GM21515 (cell line): Measurements from ENCODE around the gene STK17A.
"Not testable (repeated sequence)": the region's sequence is repeated elsewhere in the genome, so short reads cannot be mapped to it uniquely, and the experiment has no call there.

Experiments used
- ATAC-seq: cut with Tn5 transposase; IDR thresholded peaks from one replicate; pipeline ENCODE4 v1.9.1; 2021; ENCODE audit not compliant: unreplicated experiment

Gene STK17A

DNA sequence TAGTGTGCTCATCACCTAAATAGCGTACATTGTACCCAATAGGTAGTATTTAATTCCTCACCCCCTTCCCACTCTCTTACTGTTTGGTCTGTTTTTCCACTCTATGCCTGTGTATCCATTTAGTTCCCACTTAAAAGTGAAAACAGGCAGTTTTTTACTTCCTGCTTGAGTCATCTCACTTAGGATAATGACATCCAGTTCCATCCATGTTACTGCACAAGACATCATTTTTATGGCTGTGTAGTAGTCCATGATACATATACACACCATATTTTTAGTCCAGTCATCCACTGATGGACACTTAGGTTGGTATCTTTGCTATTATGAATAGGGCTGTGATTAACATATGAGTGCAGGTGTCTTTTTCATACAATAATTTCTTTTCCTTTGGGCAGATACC, 10.1 kb downstream of the STK17A start:
- ATAC-seq = no peak

DNA sequence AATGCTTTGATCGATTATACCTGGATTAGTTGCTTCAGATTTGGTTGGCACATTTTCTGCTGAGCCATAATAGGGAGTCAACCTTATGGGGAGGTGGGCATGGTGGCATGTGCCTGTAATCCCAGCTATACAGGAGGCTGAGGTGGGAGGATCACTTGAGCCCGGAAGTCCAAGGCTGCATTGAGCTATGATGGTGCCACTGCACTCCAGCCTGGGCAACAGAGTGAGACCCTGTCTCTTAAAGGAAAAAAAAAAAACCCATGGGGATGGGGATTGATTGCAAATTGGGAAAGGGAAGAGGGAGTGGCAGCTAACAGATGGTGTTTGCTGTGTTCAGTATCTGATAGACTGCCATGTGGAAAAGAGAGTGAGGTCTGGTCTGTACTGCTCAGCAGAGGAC, 11.1 kb downstream of the STK17A start:
- no peak for ATAC-seq

DNA sequence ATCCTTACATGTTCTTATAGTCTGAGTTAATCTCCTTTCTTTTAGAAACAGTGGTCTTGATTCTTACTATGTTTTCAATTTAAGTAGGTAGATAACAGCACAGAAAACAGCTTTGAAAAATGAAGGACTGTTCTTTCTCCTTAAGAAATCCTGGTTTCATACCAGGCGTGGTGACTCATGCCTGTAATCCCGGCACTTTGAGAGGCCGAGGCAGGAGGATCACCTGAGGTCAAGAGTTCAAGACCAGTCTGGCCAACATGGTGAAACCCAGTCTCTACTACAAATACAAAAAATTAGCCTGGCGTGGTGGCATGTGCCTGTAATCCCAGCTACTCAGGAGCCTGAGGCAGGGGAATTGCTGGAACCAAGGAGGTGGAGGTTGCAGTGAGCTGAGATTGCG, 13.5 kb downstream of the STK17A start:
- ATAC-seq = not testable (repeated sequence)

DNA sequence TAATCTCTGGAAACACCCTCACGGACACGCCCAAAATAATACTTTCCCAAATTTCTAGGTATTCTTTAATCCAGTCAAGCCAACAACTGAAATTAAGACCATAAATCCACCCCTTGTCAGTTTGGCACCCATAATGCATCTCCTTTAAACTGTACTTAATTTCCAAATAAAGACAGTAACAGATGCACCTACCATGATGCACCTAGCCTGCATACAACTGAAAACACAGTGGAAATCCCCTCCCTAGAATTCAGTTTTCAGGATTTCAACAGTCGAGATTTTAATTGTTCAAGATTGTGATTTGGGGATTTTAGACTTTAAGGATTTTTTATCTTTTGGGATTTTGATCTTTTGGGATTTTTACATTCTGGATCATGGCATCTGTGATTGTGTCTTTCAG, 17.1 kb downstream of the STK17A start:
- no peak for ATAC-seq

DNA sequence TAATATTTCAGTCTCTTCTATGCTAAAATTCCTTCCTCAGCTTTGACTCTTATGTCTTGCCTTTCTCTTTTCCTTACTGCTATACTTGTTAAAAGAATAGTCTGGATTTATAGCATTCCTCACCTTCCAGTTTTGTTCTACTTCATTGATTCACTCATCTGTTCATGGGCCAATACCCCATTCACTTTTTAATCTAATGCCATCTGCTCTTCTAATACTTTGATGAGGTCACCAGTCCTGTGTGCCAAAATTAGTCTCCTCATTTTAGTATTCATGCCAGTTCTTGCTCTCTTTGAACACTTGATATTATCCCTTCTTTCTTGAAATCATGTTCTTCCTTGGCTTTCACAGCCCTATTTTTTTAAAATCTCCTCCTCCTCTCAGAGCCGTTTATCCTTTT, 19.3 kb downstream of the STK17A start:
- ATAC-seq = no peak

DNA sequence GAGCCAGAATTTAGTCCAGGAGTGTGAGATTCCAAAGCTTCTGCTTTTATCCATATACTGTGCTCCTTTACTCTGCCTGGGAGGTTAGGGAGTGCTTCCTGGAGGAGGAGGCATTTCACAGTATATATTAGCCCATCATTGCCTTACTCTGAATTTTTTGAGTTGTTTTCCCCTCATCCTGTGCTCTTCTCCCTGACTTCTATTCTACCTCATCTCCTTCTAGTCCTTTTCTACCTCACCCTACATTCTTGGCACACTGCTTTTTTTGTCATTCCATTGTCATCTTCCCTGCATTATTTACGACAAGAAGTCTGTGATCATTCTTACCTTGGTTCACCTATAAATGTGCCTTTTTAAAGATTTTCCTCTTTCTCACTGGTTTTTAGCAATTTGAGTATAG, 21.3 kb downstream of the STK17A start:
- no peak for ATAC-seq

DNA sequence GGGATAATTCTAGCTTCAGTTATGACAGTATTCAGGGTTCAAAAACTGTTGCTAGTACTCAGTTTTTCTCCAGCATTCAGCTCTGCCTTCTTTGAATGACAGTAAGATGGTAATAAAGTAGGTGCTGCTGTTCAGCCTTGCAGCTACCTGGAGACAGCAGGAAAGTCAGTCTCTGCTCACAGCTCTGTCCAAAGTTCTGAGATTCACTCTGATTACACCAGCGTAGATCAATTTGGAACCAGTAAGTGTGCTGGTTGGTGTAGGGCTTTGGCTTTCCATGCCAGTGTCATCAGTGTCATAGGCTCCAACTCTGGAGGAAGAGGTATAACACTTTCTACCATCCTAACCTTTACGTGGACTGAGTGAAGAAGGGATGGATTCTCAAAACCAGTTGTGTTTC, 26.2 kb downstream of the STK17A start:
- ATAC-seq = no peak

DNA sequence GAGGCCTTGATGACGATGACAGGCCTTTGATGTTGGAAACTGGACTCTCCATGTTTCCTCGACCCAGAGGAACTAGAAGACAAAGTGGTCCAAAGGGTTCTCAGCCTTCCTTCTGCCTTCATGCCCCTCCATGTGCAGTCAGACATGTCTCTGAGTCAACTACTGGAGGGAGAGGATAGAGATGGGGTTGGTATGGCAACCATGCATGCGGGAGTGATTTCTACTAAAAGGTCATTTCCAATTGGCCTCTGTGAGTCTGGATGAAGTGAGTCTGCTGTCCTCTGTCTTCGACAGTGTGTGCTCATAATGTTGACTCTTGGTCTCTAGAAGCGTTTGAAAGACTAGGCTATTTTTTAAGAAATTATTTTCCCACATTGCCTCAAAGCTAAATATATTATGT, 29.2 kb downstream of the STK17A start:
- ATAC-seq = no peak

DNA sequence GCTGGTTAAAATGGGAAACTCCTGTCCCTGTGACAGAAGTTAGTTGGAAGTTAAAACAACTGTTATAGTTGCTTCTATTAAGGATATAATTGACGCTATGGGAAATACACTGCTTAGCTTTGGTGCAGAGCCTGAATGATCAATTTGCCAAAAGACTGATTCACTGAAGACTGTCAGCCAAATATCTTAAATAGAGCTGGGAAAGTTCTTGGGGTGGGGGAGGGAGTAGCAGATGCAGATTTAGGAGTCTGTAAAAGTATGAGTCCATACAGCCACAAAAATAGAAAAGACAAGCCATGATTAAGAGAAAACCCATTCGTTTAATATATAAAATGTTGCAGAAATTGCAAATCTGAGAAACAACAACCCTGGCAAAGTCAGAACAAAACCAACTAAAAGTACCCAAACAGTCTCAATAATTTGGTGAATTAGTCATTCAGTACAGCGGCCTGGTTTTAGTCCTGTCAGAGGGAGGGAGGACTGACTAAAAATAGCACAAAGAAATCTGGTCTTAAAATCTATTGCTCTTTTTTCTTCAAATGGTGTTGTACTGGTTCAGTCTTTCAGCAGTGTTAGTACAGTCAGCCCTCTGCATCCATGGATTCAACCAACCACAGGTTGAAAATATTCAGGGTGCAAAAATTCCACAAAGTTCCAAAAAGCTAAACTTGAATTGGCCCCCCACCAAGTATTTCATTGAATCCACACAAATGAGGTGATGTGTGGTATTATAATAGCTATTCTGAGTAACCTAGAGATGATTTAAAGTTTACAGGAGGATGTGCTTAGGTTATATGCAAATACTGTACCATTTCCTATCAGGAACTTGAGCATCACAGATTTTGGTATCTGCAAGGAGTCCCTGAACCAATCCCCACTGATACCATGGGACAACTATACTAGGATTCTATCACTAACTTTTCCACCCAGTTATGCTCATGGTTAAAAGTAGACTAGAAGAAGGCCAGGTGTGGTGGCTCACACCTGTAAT, 30.0 kb downstream of the STK17A start:
- ATAC-seq = peak; percentile 48

DNA sequence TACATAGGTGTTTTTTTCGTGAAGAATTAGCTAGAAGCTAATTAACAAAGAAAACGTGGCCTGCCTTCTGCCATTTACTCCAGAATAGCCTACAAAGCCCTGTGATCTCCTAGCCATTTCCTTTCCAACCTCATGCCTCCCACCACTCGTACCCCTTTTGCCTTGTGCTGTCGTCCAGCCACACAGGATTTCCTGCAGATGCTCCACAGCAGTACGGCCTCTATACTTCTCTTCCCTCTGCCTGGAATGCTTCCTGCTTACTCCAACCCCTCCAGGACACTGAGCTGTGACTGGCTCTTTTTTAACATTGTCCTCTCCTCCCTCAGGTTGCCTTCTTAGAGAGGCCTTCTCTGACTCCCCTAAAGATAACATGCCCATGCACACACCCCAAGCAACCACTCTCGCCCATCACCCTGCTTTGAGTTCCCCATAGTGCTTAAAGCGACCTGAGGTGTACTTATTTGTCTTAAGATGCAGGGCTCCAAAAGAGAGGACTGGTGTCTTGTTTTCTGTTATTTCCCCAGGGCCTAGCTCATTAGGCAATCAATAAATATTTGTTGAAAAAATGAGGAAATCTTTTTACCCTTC, 32.7 kb downstream of the STK17A start:
- no peak for ATAC-seq

DNA sequence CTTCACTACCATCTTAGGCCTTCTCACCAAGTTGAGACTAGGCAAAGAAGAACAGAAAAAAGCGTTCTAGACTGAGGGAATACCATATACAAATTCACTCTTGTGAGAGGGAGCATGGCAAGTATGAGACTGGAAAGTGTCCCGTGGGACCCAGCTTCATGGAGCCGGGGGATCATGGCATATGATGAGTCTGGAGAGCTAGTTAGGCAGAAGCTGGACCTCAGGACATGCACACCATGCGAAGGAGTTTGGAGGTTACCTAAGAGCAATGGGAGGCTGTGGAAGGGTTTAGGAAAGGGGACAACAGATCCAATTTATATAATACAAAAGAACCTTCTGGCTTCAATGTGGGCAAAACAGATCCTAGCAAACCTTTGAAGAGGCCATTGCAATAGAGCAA, 34.1 kb downstream of the STK17A start:
- ATAC-seq = no peak

DNA sequence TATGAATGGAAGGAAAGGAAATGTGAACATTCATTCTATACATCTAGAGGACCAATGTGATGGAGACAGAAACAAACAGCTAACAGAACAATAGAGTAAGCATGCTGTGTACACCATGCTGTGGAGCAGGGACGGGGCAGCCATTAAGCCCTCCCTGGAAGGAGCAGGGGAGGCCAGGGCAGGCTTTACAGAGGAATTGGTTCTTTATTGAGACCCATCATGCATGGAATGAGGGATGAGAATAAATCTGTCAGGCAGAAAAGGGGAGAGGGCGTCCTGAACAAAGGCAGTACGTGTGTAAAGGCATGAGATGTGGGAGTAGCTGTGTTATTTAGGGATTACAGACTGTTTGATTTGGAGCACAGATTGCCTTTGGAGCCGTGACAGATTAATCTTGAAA, 35.2 kb downstream of the STK17A start:
- no peak for ATAC-seq

DNA sequence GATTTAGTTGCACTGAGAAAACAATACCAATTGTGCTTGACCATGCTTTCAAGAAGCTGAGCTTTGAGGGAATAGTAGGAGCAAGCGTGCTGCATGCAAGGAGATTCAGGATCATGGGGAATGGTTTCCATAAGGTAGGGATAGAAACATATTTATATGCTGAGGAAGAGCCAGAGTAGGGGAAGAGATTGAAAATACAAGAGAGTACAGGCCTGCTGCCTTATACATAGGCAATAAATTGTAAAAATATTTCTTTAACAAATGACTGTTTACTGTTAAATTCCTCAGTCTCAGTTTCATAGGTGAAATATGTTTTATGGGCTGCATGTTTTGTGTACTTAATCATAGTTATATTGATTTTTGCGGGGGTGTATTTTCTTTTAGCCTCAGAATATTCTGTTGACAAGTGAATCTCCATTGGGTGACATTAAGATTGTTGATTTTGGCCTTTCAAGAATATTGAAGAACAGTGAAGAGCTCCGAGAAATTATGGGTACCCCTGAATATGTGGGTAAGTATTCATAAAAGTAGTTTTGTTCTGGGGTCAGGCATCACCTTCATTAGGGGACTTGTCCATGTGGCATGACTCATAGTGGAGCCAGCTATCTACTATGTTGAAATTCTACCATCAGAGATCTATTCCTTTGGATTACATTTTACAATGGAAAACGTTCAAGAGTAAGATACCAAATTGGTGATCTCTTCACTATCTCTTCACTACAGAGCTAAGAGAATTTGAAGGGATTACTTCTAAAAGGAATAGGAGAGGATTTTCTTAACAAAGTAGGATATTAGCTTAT, 36.5 kb downstream of the STK17A start:
- ATAC-seq = no peak

DNA sequence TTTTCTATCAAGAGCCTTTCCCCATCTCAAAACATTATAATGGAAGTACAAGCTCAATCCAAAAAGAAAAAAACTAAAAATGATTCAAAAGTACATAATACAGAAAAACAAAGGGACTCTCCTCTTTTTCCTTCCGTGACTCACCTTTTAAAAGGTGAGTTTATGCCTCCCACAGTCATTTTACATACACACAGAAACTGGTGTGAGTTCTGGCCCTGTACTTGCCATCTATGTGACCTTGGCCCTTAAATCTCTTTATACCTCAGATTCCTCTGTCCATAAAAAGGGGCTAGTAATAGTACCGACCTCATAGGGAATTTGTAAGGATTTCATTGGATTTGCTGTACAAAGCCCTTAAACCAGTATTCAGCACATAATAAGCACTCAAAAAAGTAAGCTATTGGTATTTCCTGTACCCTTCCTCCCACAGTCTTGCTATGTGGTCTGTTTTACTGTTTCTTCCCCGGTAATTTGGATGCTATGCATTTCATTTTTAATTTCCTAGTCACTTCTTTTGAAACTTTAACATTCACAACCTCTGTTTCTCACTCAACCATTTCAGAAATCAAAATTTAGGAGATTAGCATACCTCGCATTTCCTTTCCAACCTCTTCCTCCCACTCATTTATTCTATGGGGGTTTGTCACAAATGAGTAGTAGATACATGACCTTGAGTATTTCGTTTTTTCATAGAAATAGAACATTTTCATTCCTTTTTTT, 39.0 kb downstream of the STK17A start:
- ATAC-seq = no peak

DNA sequence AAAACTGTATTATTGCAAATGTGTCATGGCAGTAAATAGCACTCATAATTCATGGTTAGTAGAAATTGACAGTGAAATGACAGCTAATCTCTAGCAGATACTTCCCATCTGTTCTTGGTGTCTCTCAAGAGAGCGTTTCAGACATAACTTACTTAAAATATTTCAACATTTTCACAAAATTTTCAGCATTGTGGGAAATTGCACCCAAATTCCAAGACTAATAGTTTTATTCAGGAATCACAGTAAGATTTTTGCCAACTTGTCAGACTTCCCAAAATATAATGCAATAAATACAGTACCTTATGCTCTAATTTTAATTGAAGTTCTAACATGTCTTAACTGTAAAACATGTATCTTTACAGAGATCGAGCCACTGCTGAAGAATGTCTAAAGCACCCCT, 41.2 kb downstream of the STK17A start:
- ATAC-seq = no peak

DNA sequence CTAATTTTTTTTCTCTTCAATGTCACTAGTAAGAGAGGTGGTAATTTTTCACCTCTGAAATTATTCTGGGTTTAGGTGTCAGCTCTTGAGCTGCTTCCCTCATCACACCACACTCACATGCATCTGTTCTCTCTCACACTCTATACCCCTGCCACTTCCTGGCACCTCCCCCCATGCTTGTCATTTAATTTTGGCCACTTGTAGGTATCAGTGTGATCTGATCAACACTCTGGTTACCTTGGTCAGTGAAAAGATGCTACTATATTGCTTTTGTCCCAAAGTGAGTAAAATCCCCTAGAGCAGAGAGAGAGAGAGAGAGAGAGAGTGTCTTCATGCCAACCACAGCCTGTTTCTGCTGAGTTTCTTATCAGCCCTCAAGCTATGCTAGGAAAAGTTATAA, 42.5 kb downstream of the STK17A start:
- ATAC-seq = no peak

DNA sequence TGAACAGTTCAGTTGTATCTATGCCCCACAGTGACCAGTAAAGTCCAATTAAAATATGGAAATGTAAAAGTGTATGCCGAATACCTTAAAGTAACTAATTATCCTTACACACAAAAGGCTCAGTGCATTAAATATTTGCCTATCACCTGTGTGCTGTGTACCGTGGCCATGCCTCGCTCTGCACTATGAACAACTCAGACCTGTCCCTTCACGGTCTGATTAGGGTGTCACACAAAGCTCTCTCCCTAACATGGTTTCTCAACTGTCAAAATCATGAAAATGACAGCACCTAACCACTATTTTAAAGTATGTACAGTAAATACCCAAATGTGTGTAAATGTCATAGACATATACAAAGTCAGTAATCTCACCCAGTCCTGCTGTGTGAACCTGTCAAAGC, 43.1 kb downstream of the STK17A start:
- ATAC-seq = no peak

DNA sequence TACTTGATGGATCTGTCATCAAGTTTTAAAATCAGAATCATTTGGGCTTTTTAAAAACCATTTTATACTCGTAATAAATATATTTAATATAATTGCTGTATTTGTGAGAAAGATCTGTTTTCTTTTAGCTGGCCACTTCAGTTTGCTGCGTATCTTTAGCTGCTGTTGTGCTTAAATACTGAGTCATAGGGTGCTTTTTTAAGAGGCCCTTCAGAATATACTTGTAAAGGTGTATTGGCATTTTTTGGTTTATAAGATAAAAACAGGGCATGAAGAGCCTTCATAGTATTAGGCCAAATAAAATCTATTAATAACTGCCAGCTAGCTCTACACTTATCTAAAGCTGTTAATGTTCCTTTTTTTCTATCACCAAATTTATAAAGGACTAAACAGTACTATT, 43.8 kb downstream of the STK17A start:
- no peak for ATAC-seq

DNA sequence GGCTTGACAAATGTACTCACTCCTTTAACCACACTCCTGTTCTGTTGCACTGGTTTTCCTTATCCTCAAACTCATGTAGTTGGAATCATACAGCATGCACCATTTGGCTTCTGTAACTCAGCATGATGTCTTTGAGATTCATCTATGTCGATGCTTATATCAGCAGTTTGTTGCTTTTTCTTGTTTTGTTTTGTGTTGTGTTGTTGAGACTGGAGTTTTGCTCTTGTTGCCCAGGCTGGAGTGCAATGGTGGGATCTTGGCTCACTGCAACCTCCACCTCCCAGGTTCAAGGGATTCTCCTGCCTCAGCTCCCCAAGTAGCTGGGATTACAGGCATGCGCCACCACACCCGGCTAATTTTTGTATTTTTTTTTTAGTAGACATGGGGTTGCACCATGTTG, 44.9 kb downstream of the STK17A start:
- ATAC-seq = not testable (repeated sequence)

DNA sequence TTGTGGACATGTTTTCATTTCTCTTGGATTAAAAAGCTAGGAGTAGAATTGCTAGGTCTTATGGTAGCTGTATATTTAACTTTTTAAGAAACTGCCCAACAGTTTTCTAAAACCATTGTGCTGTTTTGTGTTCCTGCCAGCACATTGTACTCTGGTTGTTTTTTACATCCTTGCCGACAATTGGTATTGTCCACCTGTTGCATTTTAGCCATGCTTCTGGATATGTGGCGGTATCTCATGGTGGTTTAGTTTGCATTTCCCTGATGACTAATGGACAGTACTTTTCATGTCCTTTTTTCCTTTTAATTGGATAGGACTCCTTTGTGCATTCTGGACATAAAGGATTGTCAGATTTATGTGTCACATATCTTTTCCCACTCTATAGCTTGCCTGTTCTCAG, 45.5 kb downstream of the STK17A start:
- no peak for ATAC-seq

DNA sequence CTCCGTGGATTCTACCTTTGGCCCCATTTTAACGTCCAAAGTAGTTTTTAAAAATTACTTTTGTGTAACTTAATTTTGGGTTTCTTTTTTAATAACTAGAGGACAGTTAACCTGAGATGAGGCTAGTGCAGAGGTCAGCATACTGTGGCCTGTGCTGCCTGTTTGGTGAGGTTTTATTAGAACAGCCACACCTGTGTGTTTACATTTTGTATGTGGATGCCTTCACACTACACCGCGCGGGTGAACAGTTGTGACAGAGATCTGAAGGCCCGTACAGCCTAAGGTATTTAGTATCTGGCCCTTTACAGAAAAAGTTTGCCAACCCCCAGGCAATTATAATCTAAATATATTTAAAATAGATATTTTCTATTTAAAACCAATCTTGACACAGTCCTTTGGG, 46.9 kb downstream of the STK17A start:
- no peak for ATAC-seq
